ENCODE data around the gene AMBRA1. TPM values are rescaled to one million over a fixed set of nuclear protein-coding genes. Genes with fewer than 3 reads are reported as not detected.

The AMBRA1 gene
- total RNA-seq, 4 donors from 2014 or later: 36.0 to 59.2 (median 51.9) TPM

DNA sequence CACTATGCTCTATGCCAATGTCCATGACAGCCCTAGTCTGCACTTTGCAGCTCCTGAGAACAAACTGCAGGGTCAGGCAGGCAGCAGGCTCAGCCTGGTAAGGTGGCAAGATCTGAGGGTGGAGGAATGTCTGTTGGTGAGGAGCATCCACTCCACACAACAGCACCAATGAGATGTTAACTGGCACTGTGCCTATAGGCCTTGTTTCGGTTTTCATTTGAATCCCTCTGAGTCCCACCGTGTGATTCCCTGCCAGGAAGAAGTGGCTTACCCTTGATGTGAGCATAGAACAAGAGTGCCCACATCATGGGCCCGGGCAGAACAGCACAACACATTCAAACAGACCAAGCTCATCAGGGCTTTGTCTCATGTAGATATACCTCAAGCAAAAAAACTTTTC lies 158.1 kb downstream of the AMBRA1 start:
- H3K27me3 ChIP-seq: no peaks in the 10 kb centered on the region
- peaks cover 17 to 18% of the 10 kb centered on the region in 2 donors for H3K36me3 ChIP-seq
- no peak overlapping the region for H3K27ac ChIP-seq
- intact Hi-C loops (cut with DNase I): no loop called here
- TF ChIP-seq, protein P1, sequence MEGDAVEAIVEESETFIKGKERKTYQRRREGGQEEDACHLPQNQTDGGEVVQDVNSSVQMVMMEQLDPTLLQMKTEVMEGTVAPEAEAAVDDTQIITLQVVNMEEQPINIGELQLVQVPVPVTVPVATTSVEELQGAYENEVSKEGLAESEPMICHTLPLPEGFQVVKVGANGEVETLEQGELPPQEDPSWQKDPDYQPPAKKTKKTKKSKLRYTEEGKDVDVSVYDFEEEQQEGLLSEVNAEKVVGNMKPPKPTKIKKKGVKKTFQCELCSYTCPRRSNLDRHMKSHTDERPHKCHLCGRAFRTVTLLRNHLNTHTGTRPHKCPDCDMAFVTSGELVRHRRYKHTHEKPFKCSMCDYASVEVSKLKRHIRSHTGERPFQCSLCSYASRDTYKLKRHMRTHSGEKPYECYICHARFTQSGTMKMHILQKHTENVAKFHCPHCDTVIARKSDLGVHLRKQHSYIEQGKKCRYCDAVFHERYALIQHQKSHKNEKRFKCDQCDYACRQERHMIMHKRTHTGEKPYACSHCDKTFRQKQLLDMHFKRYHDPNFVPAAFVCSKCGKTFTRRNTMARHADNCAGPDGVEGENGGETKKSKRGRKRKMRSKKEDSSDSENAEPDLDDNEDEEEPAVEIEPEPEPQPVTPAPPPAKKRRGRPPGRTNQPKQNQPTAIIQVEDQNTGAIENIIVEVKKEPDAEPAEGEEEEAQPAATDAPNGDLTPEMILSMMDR (IDR thresholded peaks at IDR 0.05): no peak
- no peak for TF ChIP-seq POLR2A (IDR thresholded peaks at IDR 0.05)
- H3K4me3 ChIP-seq (replicated peaks in 1 of 3): no peak overlapping the region
- peaks cover 0 to 7% of the 10 kb centered on the region in 2 donors for H3K4me1 ChIP-seq
- no peaks in the 10 kb centered on the region for H3K9me3 ChIP-seq
- DNase-seq: peak; percentile 37 to 42
- WGBS, 2 donors: 40 to 41% methylated on average over 3 of the region's 3 CpGs

DNA sequence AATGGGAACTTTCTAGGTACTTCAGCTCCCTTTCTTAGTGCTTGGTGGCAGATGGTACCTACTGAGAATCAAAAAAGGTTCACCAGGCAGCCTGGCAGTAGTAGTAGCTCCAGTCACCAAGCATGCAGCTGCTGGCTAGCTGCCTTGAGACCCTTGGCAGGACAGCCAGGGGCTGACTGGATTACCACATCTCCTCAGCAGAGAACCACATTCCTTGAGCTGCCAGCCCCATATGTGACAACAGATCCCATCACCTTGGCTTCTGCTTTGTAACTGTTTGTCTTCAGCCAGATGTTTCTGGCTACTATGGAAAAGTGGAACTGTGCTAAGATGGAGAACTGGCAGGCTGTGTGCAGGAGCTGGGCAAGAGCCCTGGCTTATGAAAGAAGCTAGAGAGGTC lies 162.6 kb downstream of the AMBRA1 start:
- Histone ChIP-seq H3K4me1 (peaks cover 0 to 7% of the 10 kb centered on the region in 2 donors), H3K9me3 (no peaks in the 10 kb centered on the region), H3K27me3 (no peaks in the 10 kb centered on the region), H3K27ac (no peak overlapping the region), H3K4me3 (replicated peaks in 1 of 3) (no peak overlapping the region), H3K36me3 (peaks cover 17 to 18% of the 10 kb centered on the region in 2 donors)
- no peak for DNase-seq
- TF ChIP-seq, protein P1 (IDR thresholded peaks at IDR 0.05): no peak
- TF ChIP-seq POLR2A (IDR thresholded peaks at IDR 0.05): no peak
- intact Hi-C loops (cut with DNase I): no loop called here

DNA sequence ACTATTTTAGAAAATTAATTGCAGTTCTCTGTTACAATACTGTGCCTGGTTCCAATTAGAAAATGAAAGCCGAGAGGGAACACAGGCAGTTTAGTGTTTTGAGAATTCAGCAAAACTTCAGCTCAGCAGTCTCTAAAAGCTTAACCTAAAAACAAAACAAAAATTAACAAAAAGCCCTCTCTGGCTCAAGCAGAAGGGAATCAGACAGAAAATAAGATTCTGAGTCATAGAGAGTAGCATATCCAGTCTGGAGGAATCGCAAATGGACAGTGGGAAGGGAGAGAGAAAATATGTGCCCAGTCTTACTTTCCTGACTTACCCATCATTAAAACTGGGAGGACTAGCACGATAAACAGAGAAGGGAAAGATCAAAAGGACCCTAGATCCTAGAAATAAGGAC lies 164.1 kb downstream of the AMBRA1 start:
- TF ChIP-seq POLR2A (IDR thresholded peaks at IDR 0.05): no peak
- TF ChIP-seq, protein P1 (IDR thresholded peaks at IDR 0.05): no peak
- H3K4me1 ChIP-seq: no peaks in the 10 kb centered on the region
- intact Hi-C loops (cut with DNase I): no loop called here
- no peak overlapping the region for H3K27ac ChIP-seq
- 75 to 81% methylated on average over 3 of the region's 3 CpGs for WGBS, 2 donors
- no peak for DNase-seq
- H3K27me3 ChIP-seq: no peaks in the 10 kb centered on the region
- H3K4me3 ChIP-seq (replicated peaks in 1 of 3): no peak overlapping the region
- no peaks in the 10 kb centered on the region for H3K9me3 ChIP-seq
- peaks cover 15 to 18% of the 10 kb centered on the region in 2 donors for H3K36me3 ChIP-seq

DNA sequence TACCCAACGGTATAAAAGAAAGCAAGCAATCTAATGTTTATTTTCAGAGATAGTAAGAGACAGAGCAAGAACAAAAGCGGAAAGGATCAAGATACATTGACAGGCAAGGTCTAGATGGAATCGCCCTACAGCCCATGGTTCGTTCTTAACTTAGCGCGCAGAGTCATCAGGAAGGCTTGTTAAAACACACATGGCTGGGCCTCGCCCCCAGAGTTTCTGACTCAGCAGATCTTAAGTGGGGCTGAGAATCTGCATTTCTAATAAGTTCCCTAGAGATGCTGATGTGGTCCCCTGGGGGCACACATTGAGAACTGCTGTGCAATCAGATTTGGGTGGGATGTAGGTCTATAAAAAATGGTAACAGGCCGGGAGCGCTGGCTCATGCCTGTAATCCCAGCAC lies 166.5 kb downstream of the AMBRA1 start:
- Histone ChIP-seq H3K36me3 (peaks cover 0 to 10% of the 10 kb centered on the region in 2 donors), H3K4me1 (no peaks in the 10 kb centered on the region), H3K27me3 (no peaks in the 10 kb centered on the region), H3K9me3 (no peaks in the 10 kb centered on the region), H3K27ac (no peak overlapping the region), H3K4me3 (replicated peaks in 1 of 3) (no peak overlapping the region)
- intact Hi-C loops (cut with DNase I): no loop called here
- TF ChIP-seq POLR2A (IDR thresholded peaks at IDR 0.05): no peak
- TF ChIP-seq, protein P1 (IDR thresholded peaks at IDR 0.05): no peak
- 90 to 92% methylated on average over 9 of the region's 9 CpGs for WGBS, 2 donors
- DNase-seq: no peak

DNA sequence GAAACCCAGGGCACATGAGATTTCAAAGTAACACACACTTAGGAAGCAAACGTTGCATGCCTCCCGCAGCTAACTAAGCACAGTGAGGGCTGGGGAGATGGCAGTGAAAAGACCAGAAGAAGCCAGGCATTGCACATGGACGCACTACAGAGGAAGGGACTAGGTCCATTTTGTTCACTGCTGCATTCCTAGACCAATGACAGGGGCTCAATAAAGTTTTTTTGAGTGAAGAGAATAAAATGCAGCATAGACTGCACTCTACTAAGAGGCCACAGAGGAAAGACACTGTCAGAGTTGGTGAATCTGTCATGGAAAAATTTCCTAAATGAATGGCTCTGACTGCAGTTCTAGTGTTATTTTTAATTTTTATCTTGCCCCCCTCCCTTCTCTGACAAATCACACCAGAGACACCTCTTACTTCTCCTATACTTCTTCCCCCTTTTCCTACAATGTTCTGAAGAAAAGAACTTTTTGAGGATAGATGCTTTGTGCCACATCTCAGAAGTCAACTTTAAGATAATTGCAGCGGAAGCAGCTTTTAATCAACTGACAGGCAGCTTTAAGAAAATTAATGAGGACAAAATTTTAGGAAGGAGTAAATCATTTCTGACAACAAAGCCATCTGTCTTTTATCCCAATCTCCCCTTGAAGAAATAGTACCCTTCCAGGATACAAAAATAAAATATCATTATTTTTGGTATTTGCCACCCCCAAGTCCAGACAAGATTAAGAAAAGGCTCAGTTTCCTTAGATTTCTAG lies 167.4 kb downstream of the AMBRA1 start:
- TF ChIP-seq POLR2A (IDR thresholded peaks at IDR 0.05): no peak
- TF ChIP-seq, protein P1 (IDR thresholded peaks at IDR 0.05): no peak
- Histone ChIP-seq H3K36me3 (peaks cover 2 to 7% of the 10 kb centered on the region in 2 donors), H3K4me3 (replicated peaks in 1 of 3) (no peak overlapping the region), H3K9me3 (no peaks in the 10 kb centered on the region), H3K27me3 (no peaks in the 10 kb centered on the region), H3K27ac (no peak overlapping the region), H3K4me1 (no peaks in the 10 kb centered on the region)
- 85 to 86% methylated on average over 4 of the region's 4 CpGs for WGBS, 2 donors
- intact Hi-C loops (cut with DNase I): no loop called here
- no peak for DNase-seq
